Neural progenitor cell (in vitro differentiated cells): ENCODE measurements around the gene ELFN1.

ENCODE experiments used
- EZH2 ChIP-seq: fragments of 200-600 bp; sonication (generic); IDR thresholded peaks from 2 replicates; pipeline ENCODE4 v1.6.1; 2017; ENCODE audit warnings: antibody characterized with exemption, mild to moderate bottlenecking, moderate library complexity
- EZH2phosphoT487 ChIP-seq: fragments of 200-600 bp; sonication (generic); IDR thresholded peaks from 2 replicates; pipeline ENCODE4 v1.6.1; 2017; ENCODE audit warnings: antibody characterized with exemption
- TF ChIP-seq, protein P1 (sequence below): fragments of 200-600 bp; sonication (generic); IDR thresholded peaks from 2 replicates; pipeline ENCODE4 v1.5.1; 2017; ENCODE audit warnings: antibody characterized with exemption, mild to moderate bottlenecking

DNA sequence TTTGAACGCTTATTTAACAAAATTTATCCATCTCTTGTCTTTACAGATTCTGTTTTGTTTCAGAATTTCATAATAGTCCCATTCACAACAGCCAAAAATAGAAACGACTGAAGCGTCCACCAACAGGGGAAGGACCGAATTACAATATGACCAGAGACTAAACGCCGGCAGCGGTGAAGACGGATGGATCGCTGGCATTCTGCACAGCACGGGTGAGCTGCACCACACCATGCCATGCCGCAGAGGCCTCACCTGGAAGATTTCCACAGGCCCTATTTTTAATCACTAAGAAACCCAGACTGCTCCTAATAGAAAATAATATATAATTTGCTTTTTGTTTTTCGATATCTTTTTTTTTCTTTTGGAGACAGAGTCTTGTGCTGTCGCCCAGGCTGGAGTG lies 91.0 kb downstream of the ELFN1 start:
- TF ChIP-seq, protein P1, sequence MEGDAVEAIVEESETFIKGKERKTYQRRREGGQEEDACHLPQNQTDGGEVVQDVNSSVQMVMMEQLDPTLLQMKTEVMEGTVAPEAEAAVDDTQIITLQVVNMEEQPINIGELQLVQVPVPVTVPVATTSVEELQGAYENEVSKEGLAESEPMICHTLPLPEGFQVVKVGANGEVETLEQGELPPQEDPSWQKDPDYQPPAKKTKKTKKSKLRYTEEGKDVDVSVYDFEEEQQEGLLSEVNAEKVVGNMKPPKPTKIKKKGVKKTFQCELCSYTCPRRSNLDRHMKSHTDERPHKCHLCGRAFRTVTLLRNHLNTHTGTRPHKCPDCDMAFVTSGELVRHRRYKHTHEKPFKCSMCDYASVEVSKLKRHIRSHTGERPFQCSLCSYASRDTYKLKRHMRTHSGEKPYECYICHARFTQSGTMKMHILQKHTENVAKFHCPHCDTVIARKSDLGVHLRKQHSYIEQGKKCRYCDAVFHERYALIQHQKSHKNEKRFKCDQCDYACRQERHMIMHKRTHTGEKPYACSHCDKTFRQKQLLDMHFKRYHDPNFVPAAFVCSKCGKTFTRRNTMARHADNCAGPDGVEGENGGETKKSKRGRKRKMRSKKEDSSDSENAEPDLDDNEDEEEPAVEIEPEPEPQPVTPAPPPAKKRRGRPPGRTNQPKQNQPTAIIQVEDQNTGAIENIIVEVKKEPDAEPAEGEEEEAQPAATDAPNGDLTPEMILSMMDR = no peak
- TF ChIP-seq EZH2 = no peak
- no peak for TF ChIP-seq EZH2phosphoT487
